Measurements from ENCODE around the gene CNOT6.

CNOT6 gene

DNA sequence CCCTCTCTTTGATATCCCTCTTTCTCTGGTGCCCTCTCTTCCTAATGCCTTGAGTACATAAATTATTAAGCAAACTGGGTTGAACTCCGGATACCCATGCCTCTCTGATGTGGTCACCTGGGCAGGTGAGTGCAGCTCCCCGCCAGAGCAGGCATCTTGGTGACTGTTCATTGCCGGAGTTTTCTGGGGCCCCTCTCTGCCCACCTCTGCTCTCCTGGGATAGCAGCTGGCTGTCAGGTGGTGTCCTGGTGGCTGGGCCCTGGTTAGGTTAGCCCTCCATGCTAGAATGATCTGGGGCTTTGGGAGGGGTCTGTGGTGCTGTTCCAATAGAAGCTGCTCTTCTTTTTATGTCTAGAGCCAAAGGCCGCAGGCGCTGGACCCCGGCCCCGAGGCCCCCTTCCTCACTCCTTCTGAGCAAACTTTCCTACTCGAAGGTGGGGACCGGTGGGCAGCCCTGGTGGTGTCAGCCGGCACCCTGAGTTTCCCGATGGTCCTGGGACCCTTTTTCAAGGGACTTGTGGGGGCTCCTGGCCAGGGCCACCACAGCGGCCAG, 102.0 kb downstream of the CNOT6 start:
- H2AFZ ChIP-seq (ENCODE audit: low read depth, low read length): no peak overlapping the region
- no peaks in the 10 kb centered on the region for H3K9me3 ChIP-seq (ENCODE audit: low read length)
- H3K4me3 ChIP-seq (ENCODE audit: low read length): no peak overlapping the region
- no peaks in the 10 kb centered on the region for H3K4me1 ChIP-seq (ENCODE audit: insufficient read depth, low read length)
- H3K36me3 ChIP-seq (ENCODE audit: insufficient read depth, low read length): no peaks in the 10 kb centered on the region
- peaks cover 10% of the 10 kb centered on the region for H3K27me3 ChIP-seq (ENCODE audit: insufficient read depth, low read length)

- no peak overlapping the region for H3K4me3 ChIP-seq (ENCODE audit: low read length)
- H3K9me3 ChIP-seq (ENCODE audit: low read length): no peaks in the 10 kb centered on the region
- H3K4me1 ChIP-seq (ENCODE audit: insufficient read depth, low read length): no peaks in the 10 kb centered on the region
- peaks cover 7% of the 10 kb centered on the region for H3K27me3 ChIP-seq (ENCODE audit: insufficient read depth, low read length)
- H3K36me3 ChIP-seq (ENCODE audit: insufficient read depth, low read length): no peaks in the 10 kb centered on the region
- H2AFZ ChIP-seq (ENCODE audit: low read depth, low read length): no peak overlapping the region
These were observed 102.6 kb downstream of the CNOT6 start for GRCh38 chr5:180596668-180597231.

GRCh38 chr5:180598316-180598701, 104.1 kb downstream of the CNOT6 start:
- no peaks in the 10 kb centered on the region for H3K9me3 ChIP-seq (ENCODE audit: low read length)
- no peak overlapping the region for H3K4me3 ChIP-seq (ENCODE audit: low read length)
- no peaks in the 10 kb centered on the region for H3K4me1 ChIP-seq (ENCODE audit: insufficient read depth, low read length)
- no peak overlapping the region for H2AFZ ChIP-seq (ENCODE audit: low read depth, low read length)
- no peaks in the 10 kb centered on the region for H3K36me3 ChIP-seq (ENCODE audit: insufficient read depth, low read length)
- H3K27me3 ChIP-seq (ENCODE audit: insufficient read depth, low read length): no peaks in the 10 kb centered on the region

- Histone ChIP-seq H3K27me3 (ENCODE audit: insufficient read depth, low read length) (no peaks in the 10 kb centered on the region), H3K36me3 (ENCODE audit: insufficient read depth, low read length) (no peaks in the 10 kb centered on the region), H3K9me3 (ENCODE audit: low read length) (no peaks in the 10 kb centered on the region), H3K4me3 (ENCODE audit: low read length) (no peak overlapping the region), H3K4me1 (ENCODE audit: insufficient read depth, low read length) (no peaks in the 10 kb centered on the region), H2AFZ (ENCODE audit: low read depth, low read length) (no peak overlapping the region)
These were observed 104.8 kb downstream of the CNOT6 start for GRCh38 chr5:180598797-180599589.

DNA sequence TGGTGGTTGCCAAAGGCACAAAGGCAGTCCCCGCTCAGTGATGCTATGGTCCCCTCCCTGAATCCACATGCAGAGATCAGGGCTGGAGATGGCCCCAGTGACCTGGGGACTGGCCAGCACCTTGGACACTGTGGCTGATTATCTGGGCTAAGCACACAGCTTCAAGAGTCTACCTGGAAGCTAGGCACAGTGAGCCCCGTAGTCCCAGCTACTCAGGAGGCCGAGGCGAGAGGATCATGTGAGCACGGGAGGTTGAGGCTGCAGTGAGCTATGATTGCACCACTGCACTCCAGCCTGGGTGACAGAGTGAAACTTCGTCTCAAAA, 105.4 kb downstream of the CNOT6 start:
- H2AFZ ChIP-seq (ENCODE audit: low read depth, low read length): no peak overlapping the region
- no peaks in the 10 kb centered on the region for H3K4me1 ChIP-seq (ENCODE audit: insufficient read depth, low read length)
- H3K36me3 ChIP-seq (ENCODE audit: insufficient read depth, low read length): no peaks in the 10 kb centered on the region
- H3K4me3 ChIP-seq (ENCODE audit: low read length): no peak overlapping the region
- no peaks in the 10 kb centered on the region for H3K27me3 ChIP-seq (ENCODE audit: insufficient read depth, low read length)
- H3K9me3 ChIP-seq (ENCODE audit: low read length): no peaks in the 10 kb centered on the region

DNA sequence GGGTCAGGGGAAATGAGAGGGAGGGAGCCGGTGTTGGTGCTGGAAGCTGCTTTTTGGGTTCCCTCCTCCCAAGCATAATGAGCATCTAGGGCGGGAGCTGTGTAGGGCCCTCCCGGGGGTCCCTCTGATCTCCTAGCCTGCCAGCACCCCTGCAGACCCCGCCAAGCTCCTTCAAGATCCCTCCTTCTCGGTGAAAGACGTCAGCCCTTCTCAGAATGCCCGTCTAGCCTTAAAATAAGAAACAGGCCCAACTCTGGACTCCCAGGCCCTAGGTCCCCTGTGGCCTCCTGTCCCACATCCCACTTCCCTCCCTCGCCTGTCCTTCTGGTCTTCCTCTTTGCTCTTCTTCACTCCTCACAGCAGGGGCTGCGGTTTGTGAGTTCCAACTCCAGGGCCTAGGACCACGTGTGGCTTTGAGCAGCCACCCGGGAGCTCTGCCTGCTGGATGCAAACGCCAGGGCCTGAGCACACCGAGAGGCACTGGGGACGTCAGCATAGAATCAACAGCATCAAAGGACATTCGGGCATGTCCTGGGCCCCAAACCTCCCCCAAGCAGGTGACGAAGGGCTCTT, 105.9 kb downstream of the CNOT6 start:
- no peaks in the 10 kb centered on the region for H3K4me1 ChIP-seq (ENCODE audit: insufficient read depth, low read length)
- no peaks in the 10 kb centered on the region for H3K9me3 ChIP-seq (ENCODE audit: low read length)
- no peak overlapping the region for H3K4me3 ChIP-seq (ENCODE audit: low read length)
- no peak overlapping the region for H2AFZ ChIP-seq (ENCODE audit: low read depth, low read length)
- H3K36me3 ChIP-seq (ENCODE audit: insufficient read depth, low read length): no peaks in the 10 kb centered on the region
- H3K27me3 ChIP-seq (ENCODE audit: insufficient read depth, low read length): no peaks in the 10 kb centered on the region

- no peaks in the 10 kb centered on the region for H3K9me3 ChIP-seq (ENCODE audit: low read length)
- H3K4me3 ChIP-seq (ENCODE audit: low read length): no peak overlapping the region
- no peaks in the 10 kb centered on the region for H3K36me3 ChIP-seq (ENCODE audit: insufficient read depth, low read length)
- no peak overlapping the region for H2AFZ ChIP-seq (ENCODE audit: low read depth, low read length)
- no peaks in the 10 kb centered on the region for H3K4me1 ChIP-seq (ENCODE audit: insufficient read depth, low read length)
- H3K27me3 ChIP-seq (ENCODE audit: insufficient read depth, low read length): no peaks in the 10 kb centered on the region
These were observed 106.4 kb downstream of the CNOT6 start for GRCh38 chr5:180600554-180601041.

DNA sequence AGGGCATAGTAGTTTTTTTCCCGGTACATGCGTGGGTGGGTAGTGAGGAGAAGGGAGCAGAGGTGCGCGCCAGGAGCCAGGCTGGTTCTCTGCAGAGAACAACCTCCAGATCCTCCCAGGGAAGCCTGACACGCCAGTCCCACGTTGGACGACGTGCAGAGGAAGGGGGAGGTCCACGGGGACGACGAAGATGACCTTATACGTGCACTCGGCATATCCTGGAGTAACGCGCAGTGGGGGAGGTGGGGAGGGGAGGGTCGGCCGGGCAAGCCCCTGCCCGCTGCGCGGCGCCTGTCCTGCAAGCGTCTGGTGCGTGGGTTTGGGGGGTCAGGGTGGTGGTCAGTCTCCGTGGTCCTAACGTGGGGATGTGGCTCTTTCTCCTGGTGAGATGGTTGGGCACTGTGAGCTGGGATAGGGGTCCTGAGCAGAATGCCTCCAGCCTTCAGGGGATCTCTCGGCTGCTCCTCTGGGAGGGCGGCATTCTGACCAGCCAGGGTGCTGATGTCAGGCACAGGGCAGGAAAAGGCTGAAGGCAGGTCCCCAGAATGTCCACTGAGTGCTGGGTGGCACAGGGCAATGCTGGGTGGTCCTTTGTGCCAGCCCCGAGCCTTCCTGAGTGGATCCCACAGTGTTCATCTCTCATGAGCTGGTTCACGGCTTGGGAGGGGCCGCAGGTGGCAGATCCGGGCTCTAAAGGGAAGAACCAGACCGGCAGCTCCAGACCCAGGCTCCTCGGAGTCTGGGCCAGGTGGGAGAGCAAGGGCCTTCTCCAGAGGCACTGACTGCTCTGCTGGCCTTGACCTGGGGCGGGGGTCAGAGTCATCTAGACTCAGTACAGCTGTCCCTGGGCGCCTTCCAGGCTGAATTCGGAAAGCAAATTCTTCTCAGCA, 107.7 kb downstream of the CNOT6 start:
- Histone ChIP-seq H3K4me1 (ENCODE audit: insufficient read depth, low read length) (no peaks in the 10 kb centered on the region), H3K36me3 (ENCODE audit: insufficient read depth, low read length) (no peaks in the 10 kb centered on the region), H2AFZ (ENCODE audit: low read depth, low read length) (no peak overlapping the region), H3K4me3 (ENCODE audit: low read length) (no peak overlapping the region), H3K27me3 (ENCODE audit: insufficient read depth, low read length) (no peaks in the 10 kb centered on the region), H3K9me3 (ENCODE audit: low read length) (no peaks in the 10 kb centered on the region)

GRCh38 chr5:180602481-180603075, 108.4 kb downstream of the CNOT6 start:
- H3K4me3 ChIP-seq (ENCODE audit: low read length): no peak overlapping the region
- H3K9me3 ChIP-seq (ENCODE audit: low read length): no peaks in the 10 kb centered on the region
- H3K27me3 ChIP-seq (ENCODE audit: insufficient read depth, low read length): no peaks in the 10 kb centered on the region
- H3K4me1 ChIP-seq (ENCODE audit: insufficient read depth, low read length): no peaks in the 10 kb centered on the region
- no peaks in the 10 kb centered on the region for H3K36me3 ChIP-seq (ENCODE audit: insufficient read depth, low read length)
- no peak overlapping the region for H2AFZ ChIP-seq (ENCODE audit: low read depth, low read length)

- H3K4me3 ChIP-seq (ENCODE audit: low read length): no peak overlapping the region
- H3K4me1 ChIP-seq (ENCODE audit: insufficient read depth, low read length): no peaks in the 10 kb centered on the region
- no peaks in the 10 kb centered on the region for H3K27me3 ChIP-seq (ENCODE audit: insufficient read depth, low read length)
- H2AFZ ChIP-seq (ENCODE audit: low read depth, low read length): no peak overlapping the region
- no peaks in the 10 kb centered on the region for H3K36me3 ChIP-seq (ENCODE audit: insufficient read depth, low read length)
- H3K9me3 ChIP-seq (ENCODE audit: low read length): no peaks in the 10 kb centered on the region
These were observed 109.0 kb downstream of the CNOT6 start for GRCh38 chr5:180603076-180603594.

- Histone ChIP-seq H3K27me3 (ENCODE audit: insufficient read depth, low read length) (no peaks in the 10 kb centered on the region), H3K9me3 (ENCODE audit: low read length) (no peaks in the 10 kb centered on the region), H2AFZ (ENCODE audit: low read depth, low read length) (no peak overlapping the region), H3K4me3 (ENCODE audit: low read length) (no peak overlapping the region), H3K36me3 (ENCODE audit: insufficient read depth, low read length) (no peaks in the 10 kb centered on the region), H3K4me1 (ENCODE audit: insufficient read depth, low read length) (no peaks in the 10 kb centered on the region)
These were observed 110.1 kb downstream of the CNOT6 start for GRCh38 chr5:180604271-180604670.

GRCh38 chr5:180605554-180606214, 111.5 kb downstream of the CNOT6 start:
- Histone ChIP-seq H3K27me3 (ENCODE audit: insufficient read depth, low read length) (no peaks in the 10 kb centered on the region), H3K4me1 (ENCODE audit: insufficient read depth, low read length) (no peaks in the 10 kb centered on the region), H3K9me3 (ENCODE audit: low read length) (no peaks in the 10 kb centered on the region)

More at GRCh38 chr5:180605554-180606214, 111.5 kb downstream of the CNOT6 start:
- Histone ChIP-seq H2AFZ (ENCODE audit: low read depth, low read length) (no peak overlapping the region), H3K36me3 (ENCODE audit: insufficient read depth, low read length) (no peaks in the 10 kb centered on the region), H3K4me3 (ENCODE audit: low read length) (no peak overlapping the region)
